Measurements from ENCODE around the gene SGK2. TPM values are rescaled to one million over a fixed set of nuclear protein-coding genes. Genes with fewer than 3 reads are reported as not detected.
"Not testable (repeated sequence)": the region's sequence is repeated elsewhere in the genome, so short reads cannot be mapped to it uniquely, and the experiment has no call there.

Gene SGK2
- total RNA-seq, 1 experiment from 2014 or later, result not detected

GRCh38 chr20:43576108-43576507 is 17.3 kb downstream of the SGK2 start:
- DNase-seq (ENCODE audit: low read depth, low spot score), result no peak
- in situ Hi-C loops (cut with HindIII; ENCODE audit: low pct_unique_long_range_greater_than_20kb, low sequenced_read_pairs), result no loop called here

- DNase-seq (ENCODE audit: low read depth, low spot score), result no peak
- in situ Hi-C loops (cut with HindIII; ENCODE audit: low pct_unique_long_range_greater_than_20kb, low sequenced_read_pairs), result no loop called here
Measured at GRCh38 chr20:43579861-43580793, 21.3 kb downstream of the SGK2 start.

- in situ Hi-C loops (cut with HindIII; ENCODE audit: low pct_unique_long_range_greater_than_20kb, low sequenced_read_pairs), result no loop called here
- DNase-seq (ENCODE audit: low read depth, low spot score), result no peak
Measured at GRCh38 chr20:43583133-43583864, 24.5 kb downstream of the SGK2 start.

- peak; percentile 62 for DNase-seq (ENCODE audit: low read depth, low spot score)
- in situ Hi-C loops (cut with HindIII; ENCODE audit: low pct_unique_long_range_greater_than_20kb, low sequenced_read_pairs), result no loop called here
Measured at GRCh38 chr20:43583982-43584432, 25.2 kb downstream of the SGK2 start.

GRCh38 chr20:43584448-43585136 is 25.8 kb downstream of the SGK2 start:
- no peak for DNase-seq (ENCODE audit: low read depth, low spot score)
- in situ Hi-C loops (cut with HindIII; ENCODE audit: low pct_unique_long_range_greater_than_20kb, low sequenced_read_pairs), result no loop called here

- in situ Hi-C loops (cut with HindIII; ENCODE audit: low pct_unique_long_range_greater_than_20kb, low sequenced_read_pairs), result no loop called here
Measured at GRCh38 chr20:43586641-43587040, 27.8 kb downstream of the SGK2 start.

GRCh38 chr20:43588526-43588925 is 29.7 kb downstream of the SGK2 start:
- in situ Hi-C loops (cut with HindIII; ENCODE audit: low pct_unique_long_range_greater_than_20kb, low sequenced_read_pairs); DNase-seq (ENCODE audit: low read depth, low spot score): not testable (repeated sequence)

More at GRCh38 chr20:43586641-43587040, 27.8 kb downstream of the SGK2 start:
- DNase-seq (ENCODE audit: low read depth, low spot score), result no peak

GRCh38 chr20:43590036-43590391 is 31.2 kb downstream of the SGK2 start:
- DNase-seq (ENCODE audit: low read depth, low spot score), result peak; percentile 32
- in situ Hi-C loops (cut with HindIII; ENCODE audit: low pct_unique_long_range_greater_than_20kb, low sequenced_read_pairs), result no loop called here

GRCh38 chr20:43590392-43591303 is 31.8 kb downstream of the SGK2 start, which contains the start of gene IFT52:
TSS of gene IFT52 (plus strand) at chr20:43590937. CDS start at chr20:43594699, 3,762 bp downstream.
- peak; percentile 92 for DNase-seq (ENCODE audit: low read depth, low spot score)
- in situ Hi-C loops (cut with HindIII; ENCODE audit: low pct_unique_long_range_greater_than_20kb, low sequenced_read_pairs), result no loop called here

- in situ Hi-C loops (cut with HindIII; ENCODE audit: low pct_unique_long_range_greater_than_20kb, low sequenced_read_pairs), result not testable (repeated sequence)
Measured at GRCh38 chr20:43601960-43602359, 43.1 kb downstream of the SGK2 start.

GRCh38 chr20:43603124-43603523 is 44.3 kb downstream of the SGK2 start:
- in situ Hi-C loops (cut with HindIII; ENCODE audit: low pct_unique_long_range_greater_than_20kb, low sequenced_read_pairs), result no loop called here
- DNase-seq (ENCODE audit: low read depth, low spot score), result no peak

More at GRCh38 chr20:43601960-43602359, 43.1 kb downstream of the SGK2 start:
- not testable (repeated sequence) for DNase-seq (ENCODE audit: low read depth, low spot score)

GRCh38 chr20:43605715-43606114 is 46.9 kb downstream of the SGK2 start:
- in situ Hi-C loops (cut with HindIII; ENCODE audit: low pct_unique_long_range_greater_than_20kb, low sequenced_read_pairs), result no loop called here
- no peak for DNase-seq (ENCODE audit: low read depth, low spot score)

- in situ Hi-C loops (cut with HindIII; ENCODE audit: low pct_unique_long_range_greater_than_20kb, low sequenced_read_pairs); DNase-seq (ENCODE audit: low read depth, low spot score): not testable (repeated sequence)
Measured at GRCh38 chr20:43607278-43607677, 48.5 kb downstream of the SGK2 start.

GRCh38 chr20:43631598-43631997 is 72.8 kb downstream of the SGK2 start:
- no peak for DNase-seq (ENCODE audit: low read depth, low spot score)
- in situ Hi-C loops (cut with HindIII; ENCODE audit: low pct_unique_long_range_greater_than_20kb, low sequenced_read_pairs), result no loop called here
